ENCODE data around the gene DFFB. TPM values are rescaled to one million over a fixed set of nuclear protein-coding genes. Genes with fewer than 3 reads are reported as not detected.

DFFB gene
- total RNA-seq, 1 experiment from 2014 or later, result 9.0 TPM

DNA sequence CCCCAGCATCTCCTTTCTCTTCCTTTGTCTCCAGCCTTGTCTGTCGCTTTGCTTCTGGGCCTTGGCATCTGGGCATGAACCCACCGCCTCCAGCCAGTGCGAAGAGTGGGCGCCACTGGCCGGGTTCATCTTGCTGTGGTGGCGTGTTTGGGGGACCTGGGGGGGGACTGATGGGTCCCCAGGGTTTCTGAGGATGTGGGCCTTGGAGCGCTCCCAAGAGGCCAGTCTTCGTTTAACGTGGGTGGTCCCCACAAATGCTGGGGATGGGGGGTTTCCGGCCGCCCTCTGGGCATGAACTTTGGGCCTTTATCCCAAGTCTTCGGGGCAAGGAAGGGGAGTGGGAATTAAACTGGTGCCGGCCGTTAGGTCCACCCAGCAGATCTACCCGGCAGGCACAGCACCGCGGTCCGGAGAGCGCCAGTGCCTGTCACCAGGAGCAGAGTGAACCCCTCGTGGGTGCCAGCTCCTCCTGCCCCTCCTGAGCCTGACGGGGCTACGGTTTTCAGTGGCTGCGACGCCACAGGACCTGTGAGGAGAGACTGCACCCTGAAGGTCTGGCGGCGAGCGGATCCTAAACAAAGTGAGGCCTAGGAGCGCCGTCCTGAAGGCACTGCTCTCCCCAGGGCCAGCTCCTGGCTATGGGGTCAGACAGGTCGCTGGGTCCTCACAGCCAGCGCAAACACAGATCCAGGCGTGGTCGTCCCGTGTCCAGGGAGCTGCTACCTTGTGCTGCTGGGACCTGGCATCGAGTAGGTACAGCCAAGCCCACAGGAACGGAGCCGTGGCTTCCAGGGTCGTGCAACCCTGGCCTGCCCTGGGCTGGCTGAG, 54.9 kb downstream of the DFFB start:
- H3K79me2 ChIP-seq (ENCODE audit: insufficient read depth, low read length), result no peaks in the 10 kb centered on the region
- ChIA-PET POLR2A (no interaction called here), CTCF (interaction anchor here (1.0 to 1.4 kb wide), 4 partner anchors 13 to 1834 kb away, joined by 3 to 4 read pairs (median 3); no protein-coding TSS in a partner anchor), RAD21 (ENCODE audit: low non-redundant PET in 1 of 2, low total read pairs in 2 of 2, uncharacterized antibody in 2 of 2, unreplicated experiment in 2 of 2) (no interaction called here)
- no TSS peak for BruUV-seq (replicated peaks)
- H3K36me3 ChIP-seq (ENCODE audit: control insufficient read depth in 1 of 2, insufficient read depth in 2 of 2, low read length in 2 of 2), result no peaks in the 10 kb centered on the region
- intact Hi-C loops (cut with micrococcal nuclease), result loop anchor here (2.0 kb wide), 2 partner anchors 1709 to 1835 kb away; no protein-coding TSS in a partner anchor
- no peaks in the 10 kb centered on the region for H3K9me2 ChIP-seq (ENCODE audit: insufficient read depth)
- no peak overlapping the region for H3K9ac ChIP-seq (ENCODE audit: low read length)
- DNase-seq (ENCODE audit: low read depth, low spot score) (no peak), ATAC-seq (no peak)
- H4K20me1 ChIP-seq (ENCODE audit: insufficient read depth), result no peaks in the 10 kb centered on the region
- H3K27ac ChIP-seq (ENCODE audit: low read depth, low read length), result no peak overlapping the region
- H3K4me2 ChIP-seq (ENCODE audit: low read length), result no peak overlapping the region
- H3K4me3 ChIP-seq (replicated peaks in 1 of 2; ENCODE audit: low read depth in 1 of 2, low read length in 2 of 2), result no peak overlapping the region
- H3K9me3 ChIP-seq (ENCODE audit: control insufficient read depth in 1 of 2, insufficient read depth in 1 of 2, low read depth in 1 of 2, low read length in 2 of 2), result no peaks in the 10 kb centered on the region
- TF ChIP-seq, protein P1, sequence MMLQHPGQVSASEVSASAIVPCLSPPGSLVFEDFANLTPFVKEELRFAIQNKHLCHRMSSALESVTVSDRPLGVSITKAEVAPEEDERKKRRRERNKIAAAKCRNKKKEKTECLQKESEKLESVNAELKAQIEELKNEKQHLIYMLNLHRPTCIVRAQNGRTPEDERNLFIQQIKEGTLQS (IDR thresholded peaks at IDR 0.05), result no peak
- TF ChIP-seq ZNF274 (IDR thresholded peaks at IDR 0.05; ENCODE audit: low read depth, low read length), result no peak
- H2AFZ ChIP-seq (ENCODE audit: low read depth, low read length, poor library complexity, severe bottlenecking), result no peak overlapping the region
- peaks cover 0 to 6% of the 10 kb centered on the region in 2 experiments; a peak in 2 of 4 replicates for H3K4me1 ChIP-seq (ENCODE audit: control insufficient read depth in 1 of 2, insufficient read depth in 2 of 2, low read length in 2 of 2)
- no peaks in the 10 kb centered on the region for H3K27me3 ChIP-seq (ENCODE audit: insufficient read depth, low read length)

DNA sequence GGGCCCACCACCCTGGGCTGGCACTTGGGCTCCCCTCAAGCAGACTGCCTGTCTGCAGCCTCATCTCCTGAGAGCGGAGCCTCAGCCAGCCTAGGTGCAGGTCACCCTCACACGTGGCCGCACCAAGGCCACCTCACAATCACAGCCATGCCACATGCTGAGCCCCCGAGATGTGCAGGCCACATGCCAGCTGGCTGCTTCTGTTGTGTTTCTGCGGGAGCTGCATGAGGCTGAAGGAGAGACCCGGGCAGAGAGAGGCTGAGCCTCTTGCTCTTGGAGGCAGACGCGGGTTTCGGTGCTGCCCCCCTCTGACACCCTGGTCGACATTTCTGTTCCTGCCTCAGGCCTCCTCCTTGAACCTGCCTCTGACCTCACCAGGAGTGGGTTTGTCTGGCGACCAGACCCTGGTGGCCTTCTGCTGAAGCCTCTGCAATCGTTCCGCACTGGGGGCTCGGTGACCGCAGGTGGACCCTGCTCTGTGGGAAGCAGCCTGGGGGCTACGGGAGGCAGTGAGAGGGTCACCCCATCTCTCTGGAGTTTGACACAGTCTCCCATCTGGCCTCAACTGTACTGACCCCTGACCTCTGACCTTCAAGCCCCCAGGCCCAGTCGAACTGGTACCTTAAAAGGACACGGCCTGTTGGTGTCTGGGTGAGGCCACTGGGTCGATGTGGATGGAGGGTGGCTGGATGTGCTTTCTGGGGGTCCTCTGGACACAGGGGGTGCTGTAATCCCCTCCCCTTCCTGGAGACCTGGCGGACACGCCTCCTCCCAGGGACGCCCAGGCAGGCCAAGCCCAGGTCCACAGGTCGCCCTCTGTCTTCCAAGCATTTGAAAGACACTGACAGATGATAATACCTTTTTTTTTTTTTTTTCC, 55.8 kb downstream of the DFFB start:
- H4K20me1 ChIP-seq (ENCODE audit: insufficient read depth), result no peaks in the 10 kb centered on the region
- no peak overlapping the region for H3K9ac ChIP-seq (ENCODE audit: low read length)
- H3K27me3 ChIP-seq (ENCODE audit: insufficient read depth, low read length), result no peaks in the 10 kb centered on the region; the same call in 1 of the 2 replicates
- no peaks in the 10 kb centered on the region for H3K36me3 ChIP-seq (ENCODE audit: control insufficient read depth in 1 of 2, insufficient read depth in 2 of 2, low read length in 2 of 2)
- ATAC-seq (no peak), DNase-seq (ENCODE audit: low read depth, low spot score) (no peak)
- no TSS peak for BruUV-seq (replicated peaks)
- ChIA-PET RAD21 (ENCODE audit: low non-redundant PET in 1 of 2, low total read pairs in 2 of 2, uncharacterized antibody in 2 of 2, unreplicated experiment in 2 of 2) (no interaction called here), POLR2A (no interaction called here), CTCF (no interaction called here)
- H3K4me1 ChIP-seq (ENCODE audit: control insufficient read depth in 1 of 2, insufficient read depth in 2 of 2, low read length in 2 of 2), result peaks cover 0 to 4% of the 10 kb centered on the region in 2 experiments; a peak in 2 of 4 replicates
- no peaks in the 10 kb centered on the region for H3K79me2 ChIP-seq (ENCODE audit: insufficient read depth, low read length)
- no peak overlapping the region for H2AFZ ChIP-seq (ENCODE audit: low read depth, low read length, poor library complexity, severe bottlenecking)
- H3K4me2 ChIP-seq (ENCODE audit: low read length), result no peak overlapping the region
- TF ChIP-seq FOSL1 (IDR thresholded peaks at IDR 0.05; ENCODE audit: low read depth), result no peak
- TF ChIP-seq, protein P2, sequence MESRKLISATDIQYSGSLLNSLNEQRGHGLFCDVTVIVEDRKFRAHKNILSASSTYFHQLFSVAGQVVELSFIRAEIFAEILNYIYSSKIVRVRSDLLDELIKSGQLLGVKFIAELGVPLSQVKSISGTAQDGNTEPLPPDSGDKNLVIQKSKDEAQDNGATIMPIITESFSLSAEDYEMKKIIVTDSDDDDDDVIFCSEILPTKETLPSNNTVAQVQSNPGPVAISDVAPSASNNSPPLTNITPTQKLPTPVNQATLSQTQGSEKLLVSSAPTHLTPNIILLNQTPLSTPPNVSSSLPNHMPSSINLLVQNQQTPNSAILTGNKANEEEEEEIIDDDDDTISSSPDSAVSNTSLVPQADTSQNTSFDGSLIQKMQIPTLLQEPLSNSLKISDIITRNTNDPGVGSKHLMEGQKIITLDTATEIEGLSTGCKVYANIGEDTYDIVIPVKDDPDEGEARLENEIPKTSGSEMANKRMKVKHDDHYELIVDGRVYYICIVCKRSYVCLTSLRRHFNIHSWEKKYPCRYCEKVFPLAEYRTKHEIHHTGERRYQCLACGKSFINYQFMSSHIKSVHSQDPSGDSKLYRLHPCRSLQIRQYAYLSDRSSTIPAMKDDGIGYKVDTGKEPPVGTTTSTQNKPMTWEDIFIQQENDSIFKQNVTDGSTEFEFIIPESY (IDR thresholded peaks at IDR 0.05; ENCODE audit: extremely low read depth, insufficient replicate concordance, low read length), result no peak
- TF ChIP-seq ELF1 (IDR thresholded peaks at IDR 0.05; ENCODE audit: borderline replicate concordance, low read depth), result no peak
- TF ChIP-seq CEBPB (IDR thresholded peaks at IDR 0.05; ENCODE audit: low read depth), result no peak
- no peak for TF ChIP-seq RAD21 (IDR thresholded peaks at IDR 0.05; ENCODE audit: low read depth)
- no peak for TF ChIP-seq TCF7L2 (IDR thresholded peaks at IDR 0.05; ENCODE audit: borderline replicate concordance, extremely low read depth, insufficient read depth, insufficient read length)
- intact Hi-C loops (cut with micrococcal nuclease), result no loop called here
- no peaks in the 10 kb centered on the region for H3K9me3 ChIP-seq (ENCODE audit: control insufficient read depth in 1 of 2, insufficient read depth in 1 of 2, low read depth in 1 of 2, low read length in 2 of 2)
- no peaks in the 10 kb centered on the region for H3K9me2 ChIP-seq (ENCODE audit: insufficient read depth)
- no peak overlapping the region for H3K27ac ChIP-seq (ENCODE audit: low read depth, low read length)
- H3K4me3 ChIP-seq (replicated peaks in 1 of 2; ENCODE audit: low read depth in 1 of 2, low read length in 2 of 2), result no peak overlapping the region
